ENCODE data around the gene ARFGAP1.

Gene ARFGAP1

DNA sequence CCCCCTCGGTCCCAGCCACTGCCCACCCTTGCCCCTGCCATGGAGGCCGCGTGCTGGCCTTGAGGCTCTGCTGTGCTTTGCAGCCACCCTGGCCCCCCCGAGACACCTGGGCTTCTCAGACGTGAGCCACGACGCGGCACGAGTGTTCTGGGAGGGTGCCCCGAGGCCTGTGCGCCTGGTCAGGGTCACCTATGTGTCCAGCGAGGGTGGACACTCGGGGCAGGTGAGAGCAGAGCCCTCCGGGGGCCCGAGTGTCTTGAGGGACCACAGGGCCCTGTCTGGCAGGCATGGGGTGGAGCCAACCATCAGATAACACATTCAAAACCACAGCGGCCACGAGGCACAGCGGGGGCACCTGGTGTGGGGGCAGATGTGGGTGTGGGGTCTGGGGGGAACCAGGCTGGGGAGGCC, 39.2 kb downstream of the ARFGAP1 start:
- Histone ChIP-seq H3K27me3 (ENCODE audit: control insufficient read depth in 1 of 2, insufficient read depth in 2 of 2, low read length in 2 of 2) (peaks cover 22 to 27% of the 10 kb centered on the region in 2 donors), H3K9me3 (ENCODE audit: control insufficient read depth in 2 of 2, low read length in 2 of 2) (no peaks in the 10 kb centered on the region), H3K9ac (ENCODE audit: low read length in 2 of 2) (no peak overlapping the region), H3K4me3 (ENCODE audit: low read length in 2 of 2) (no peak overlapping the region), H3K27ac (ENCODE audit: low read length) (no peak overlapping the region), H3K4me1 (ENCODE audit: control insufficient read depth, insufficient read depth, low read length) (peaks cover 14% of the 10 kb centered on the region), H3K36me3 (ENCODE audit: control insufficient read depth in 2 of 2, insufficient read depth in 2 of 2, low read length in 2 of 2) (no peaks in the 10 kb centered on the region)

DNA sequence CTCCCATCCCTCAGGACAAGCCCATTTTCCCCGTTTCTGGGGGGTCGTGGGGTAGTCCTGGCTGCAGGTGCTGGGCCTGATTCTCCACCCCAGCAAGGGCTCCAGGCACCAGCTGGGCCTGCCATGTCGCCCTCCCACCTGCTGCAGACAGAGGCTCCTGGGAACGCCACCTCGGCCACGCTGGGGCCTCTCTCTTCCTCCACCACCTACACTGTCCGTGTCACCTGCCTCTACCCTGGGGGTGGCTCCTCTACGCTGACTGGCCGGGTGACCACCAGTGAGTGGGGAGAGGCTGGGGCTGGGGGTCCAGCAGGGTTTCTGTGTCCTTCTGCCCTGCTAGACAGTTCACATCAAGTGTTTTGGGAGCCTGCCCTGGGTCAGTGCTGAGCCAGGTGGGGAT, 39.7 kb downstream of the ARFGAP1 start:
- H3K4me1 ChIP-seq (ENCODE audit: control insufficient read depth, insufficient read depth, low read length): peaks cover 14% of the 10 kb centered on the region
- H3K9ac ChIP-seq (ENCODE audit: low read length in 2 of 2): no peak overlapping the region
- no peak overlapping the region for H3K4me3 ChIP-seq (ENCODE audit: low read length in 2 of 2)
- H3K27me3 ChIP-seq (ENCODE audit: control insufficient read depth in 1 of 2, insufficient read depth in 2 of 2, low read length in 2 of 2): peaks cover 20 to 22% of the 10 kb centered on the region in 2 donors
- no peak overlapping the region for H3K27ac ChIP-seq (ENCODE audit: low read length)
- H3K9me3 ChIP-seq (ENCODE audit: control insufficient read depth in 2 of 2, low read length in 2 of 2): no peaks in the 10 kb centered on the region
- no peaks in the 10 kb centered on the region for H3K36me3 ChIP-seq (ENCODE audit: control insufficient read depth in 2 of 2, insufficient read depth in 2 of 2, low read length in 2 of 2)

DNA sequence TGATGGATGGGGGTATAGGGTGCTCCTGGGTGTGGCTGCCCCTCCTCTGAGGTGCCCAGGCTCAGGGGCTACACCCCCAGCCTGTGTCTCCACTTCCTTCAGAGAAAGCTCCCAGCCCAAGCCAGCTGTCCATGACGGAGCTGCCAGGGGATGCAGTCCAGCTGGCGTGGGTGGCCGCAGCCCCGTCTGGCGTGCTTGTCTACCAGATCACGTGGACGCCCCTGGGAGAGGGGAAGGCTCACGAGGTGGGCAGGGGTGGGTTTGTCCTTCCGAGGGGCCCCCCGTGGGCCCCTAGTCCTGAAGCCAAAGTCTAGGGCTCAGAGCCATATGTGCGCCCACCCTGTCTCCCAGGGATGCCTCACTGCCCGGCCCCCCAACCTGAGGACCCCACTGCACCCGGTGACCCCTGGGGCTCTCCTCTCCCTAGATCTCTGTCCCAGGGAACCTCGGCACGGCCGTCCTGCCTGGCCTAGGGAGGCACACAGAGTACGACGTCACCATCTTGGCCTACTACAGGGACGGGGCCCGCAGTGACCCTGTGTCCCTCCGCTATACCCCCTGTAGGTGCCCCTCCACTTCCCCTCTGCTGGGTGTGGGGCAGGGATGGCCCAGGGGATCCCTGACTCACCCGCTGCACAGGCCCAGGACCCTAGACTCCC, 40.2 kb downstream of the ARFGAP1 start:
- Histone ChIP-seq H3K27me3 (ENCODE audit: control insufficient read depth in 1 of 2, insufficient read depth in 2 of 2, low read length in 2 of 2) (peaks cover 16 to 18% of the 10 kb centered on the region in 2 donors), H3K27ac (ENCODE audit: low read length) (no peak overlapping the region), H3K4me3 (ENCODE audit: low read length in 2 of 2) (no peak overlapping the region), H3K9ac (ENCODE audit: low read length in 2 of 2) (no peak overlapping the region), H3K36me3 (ENCODE audit: control insufficient read depth in 2 of 2, insufficient read depth in 2 of 2, low read length in 2 of 2) (no peaks in the 10 kb centered on the region), H3K9me3 (ENCODE audit: control insufficient read depth in 2 of 2, low read length in 2 of 2) (no peaks in the 10 kb centered on the region), H3K4me1 (ENCODE audit: control insufficient read depth, insufficient read depth, low read length) (peaks cover 14% of the 10 kb centered on the region)

DNA sequence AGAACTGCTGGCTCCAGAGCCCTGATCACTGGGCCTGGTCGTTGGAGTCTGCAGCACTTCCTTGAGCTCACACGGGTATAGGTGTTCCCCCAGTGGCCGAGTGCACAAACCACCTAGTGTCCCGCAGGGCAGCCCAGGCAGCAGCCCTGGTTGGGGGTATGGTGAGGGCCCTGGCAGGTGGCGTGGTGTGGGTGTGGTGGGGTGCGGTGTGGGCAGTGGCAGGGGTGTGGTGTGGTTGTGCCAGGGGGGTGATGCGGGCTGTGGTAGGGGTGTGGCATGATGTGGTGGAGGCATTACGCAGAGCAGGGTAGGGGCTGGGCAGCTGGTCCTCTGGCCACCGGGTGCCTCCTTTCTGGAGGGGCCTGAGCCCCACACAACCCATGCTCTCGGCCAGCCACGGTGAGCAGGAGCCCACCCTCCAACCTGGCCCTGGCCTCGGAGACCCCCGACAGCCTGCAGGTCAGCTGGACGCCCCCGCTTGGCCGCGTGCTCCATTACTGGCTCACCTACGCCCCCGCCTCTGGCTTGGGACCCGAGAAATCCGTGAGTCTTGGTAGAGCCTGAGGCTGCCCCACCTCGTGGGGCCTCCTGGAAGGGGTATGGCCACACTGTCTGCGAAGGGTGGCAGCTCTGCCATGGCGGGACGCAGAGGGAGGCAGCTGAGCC, 40.9 kb downstream of the ARFGAP1 start:
- Histone ChIP-seq H3K9ac (ENCODE audit: low read length in 2 of 2) (no peak overlapping the region), H3K9me3 (ENCODE audit: control insufficient read depth in 2 of 2, low read length in 2 of 2) (no peaks in the 10 kb centered on the region), H3K4me3 (ENCODE audit: low read length in 2 of 2) (no peak overlapping the region), H3K27me3 (ENCODE audit: control insufficient read depth in 1 of 2, insufficient read depth in 2 of 2, low read length in 2 of 2) (peaks cover 12% of the 10 kb centered on the region in 2 donors), H3K4me1 (ENCODE audit: control insufficient read depth, insufficient read depth, low read length) (peaks cover 14% of the 10 kb centered on the region), H3K36me3 (ENCODE audit: control insufficient read depth in 2 of 2, insufficient read depth in 2 of 2, low read length in 2 of 2) (no peaks in the 10 kb centered on the region), H3K27ac (ENCODE audit: low read length) (no peak overlapping the region)

DNA sequence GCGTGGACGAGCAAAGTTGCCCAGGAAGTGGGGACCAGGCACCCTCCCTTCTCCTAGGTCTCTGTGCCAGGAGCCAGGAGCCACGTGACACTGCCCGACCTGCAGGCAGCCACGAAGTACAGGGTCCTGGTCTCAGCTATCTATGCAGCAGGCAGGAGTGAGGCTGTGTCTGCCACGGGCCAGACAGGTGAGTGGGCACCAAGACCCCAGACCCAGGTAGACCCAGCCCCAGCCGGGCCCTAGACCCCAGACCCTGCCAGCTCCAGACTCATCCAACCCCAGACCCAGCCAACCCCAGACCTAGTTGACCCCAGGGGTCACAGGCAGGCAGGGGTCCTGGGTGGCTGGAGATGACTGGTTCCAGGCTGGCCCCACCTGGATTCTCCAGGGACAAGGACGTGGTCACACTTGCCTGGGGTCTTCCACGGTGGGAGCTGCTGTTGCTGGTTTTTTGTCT, 41.4 kb downstream of the ARFGAP1 start:
- Histone ChIP-seq H3K27ac (ENCODE audit: low read length) (no peak overlapping the region), H3K27me3 (ENCODE audit: control insufficient read depth in 1 of 2, insufficient read depth in 2 of 2, low read length in 2 of 2) (peaks cover 7 to 8% of the 10 kb centered on the region in 2 donors), H3K9me3 (ENCODE audit: control insufficient read depth in 2 of 2, low read length in 2 of 2) (no peaks in the 10 kb centered on the region), H3K4me3 (ENCODE audit: low read length in 2 of 2) (no peak overlapping the region), H3K9ac (ENCODE audit: low read length in 2 of 2) (no peak overlapping the region), H3K36me3 (ENCODE audit: control insufficient read depth in 2 of 2, insufficient read depth in 2 of 2, low read length in 2 of 2) (no peaks in the 10 kb centered on the region), H3K4me1 (ENCODE audit: control insufficient read depth, insufficient read depth, low read length) (peaks cover 14% of the 10 kb centered on the region)

DNA sequence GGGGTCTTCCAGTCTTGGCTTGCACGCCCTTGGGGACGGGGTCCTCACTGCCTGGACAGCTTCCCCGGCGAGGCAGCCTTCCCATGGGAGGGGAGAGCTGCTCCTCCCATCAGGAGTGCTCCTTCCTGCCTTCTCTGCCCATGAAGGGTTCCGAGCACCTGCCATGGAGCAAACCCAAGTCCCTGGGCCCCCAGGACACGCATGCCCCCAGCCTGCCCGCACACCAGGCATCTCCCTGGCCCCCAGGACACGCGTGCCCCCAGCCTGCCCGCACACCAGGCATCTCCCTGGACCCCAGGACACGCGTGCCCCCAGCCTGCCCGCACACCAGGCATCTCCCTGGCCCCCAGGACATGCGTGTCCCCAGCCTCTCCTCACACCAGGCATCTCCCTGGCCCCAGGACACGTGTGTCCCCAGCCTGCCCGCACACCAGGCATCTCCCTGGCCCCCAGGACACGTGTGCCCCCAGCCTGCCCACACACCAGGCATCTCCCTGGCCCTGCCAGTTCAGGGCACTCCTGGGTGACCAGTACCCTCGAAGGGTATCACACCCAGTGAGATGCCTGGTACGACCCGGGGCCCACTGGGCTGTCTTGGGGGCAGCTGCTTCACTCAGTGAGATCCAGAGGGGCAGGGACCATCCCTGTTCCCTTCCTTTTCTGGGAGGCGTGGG, 42.1 kb downstream of the ARFGAP1 start:
- Histone ChIP-seq H3K4me1 (ENCODE audit: control insufficient read depth, insufficient read depth, low read length) (peaks cover 10% of the 10 kb centered on the region), H3K27ac (ENCODE audit: low read length) (no peak overlapping the region), H3K27me3 (ENCODE audit: control insufficient read depth in 1 of 2, insufficient read depth in 2 of 2, low read length in 2 of 2) (peaks cover under 1 to 4% of the 10 kb centered on the region in 2 donors), H3K4me3 (ENCODE audit: low read length in 2 of 2) (no peak overlapping the region), H3K36me3 (ENCODE audit: control insufficient read depth in 2 of 2, insufficient read depth in 2 of 2, low read length in 2 of 2) (no peaks in the 10 kb centered on the region), H3K9ac (ENCODE audit: low read length in 2 of 2) (no peak overlapping the region), H3K9me3 (ENCODE audit: control insufficient read depth in 2 of 2, low read length in 2 of 2) (no peaks in the 10 kb centered on the region)

DNA sequence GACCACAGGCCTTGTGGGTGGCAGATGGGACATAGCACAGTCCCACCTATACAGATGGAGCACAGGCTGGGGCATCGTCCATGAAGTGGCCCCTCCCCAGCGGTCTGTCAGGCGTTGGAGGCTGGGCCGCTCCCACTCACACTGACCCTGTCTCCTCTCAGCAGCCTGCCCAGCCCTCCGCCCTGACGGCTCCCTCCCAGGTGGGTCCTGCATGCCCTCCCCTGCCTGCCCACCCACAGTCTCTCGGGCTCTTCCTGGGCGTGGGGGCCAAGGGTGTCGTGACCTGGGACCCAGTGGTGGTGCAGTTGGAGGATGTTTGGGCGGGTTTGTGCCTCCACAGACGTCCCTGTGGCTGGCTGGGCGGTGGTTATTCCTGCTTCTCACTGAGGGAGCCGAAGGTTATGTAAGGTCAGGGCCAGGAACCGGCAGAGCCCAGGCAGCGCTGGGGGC, 42.7 kb downstream of the ARFGAP1 start:
- H3K9me3 ChIP-seq (ENCODE audit: control insufficient read depth in 2 of 2, low read length in 2 of 2): no peaks in the 10 kb centered on the region

DNA sequence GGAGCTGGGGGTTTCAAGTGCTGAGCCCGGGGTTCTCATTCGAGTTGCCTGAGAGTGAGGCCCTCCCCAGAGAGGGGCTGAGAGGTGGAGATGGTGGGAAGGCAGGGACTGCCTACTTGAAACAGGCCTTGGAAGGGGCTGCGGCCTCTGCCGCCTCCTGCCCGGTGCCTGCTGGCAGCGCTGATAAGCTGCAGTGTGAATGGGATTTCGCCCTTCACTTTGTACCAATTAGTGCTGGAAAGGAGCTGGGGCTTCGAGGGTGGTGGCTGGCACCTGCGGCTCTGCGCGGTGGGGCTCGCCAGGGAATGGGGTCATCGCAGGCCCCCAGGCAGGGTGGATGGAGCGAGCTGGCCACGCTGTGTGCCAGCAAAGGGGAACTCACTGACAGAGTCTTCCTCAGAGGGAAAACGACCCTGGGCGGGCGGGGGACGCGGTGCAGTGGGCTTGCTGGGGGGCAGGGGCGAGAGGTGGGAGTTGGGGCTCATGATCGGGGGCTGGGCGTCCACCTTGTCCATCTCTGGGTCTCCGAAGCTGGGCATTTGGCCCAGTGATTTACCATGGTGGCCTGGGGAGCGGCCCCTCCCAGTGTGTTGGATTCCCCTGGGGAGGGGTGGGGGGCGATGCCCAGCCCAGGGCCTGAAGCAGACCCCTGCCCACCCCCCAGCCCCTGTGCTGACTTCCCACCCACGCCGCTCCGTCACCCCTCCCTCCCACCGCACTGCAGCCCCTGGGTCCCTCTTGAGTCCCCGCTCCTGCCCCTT, 43.3 kb downstream of the ARFGAP1 start:
- no peaks in the 10 kb centered on the region for H3K36me3 ChIP-seq (ENCODE audit: control insufficient read depth in 2 of 2, insufficient read depth in 2 of 2, low read length in 2 of 2)
- H3K27me3 ChIP-seq (ENCODE audit: control insufficient read depth in 1 of 2, insufficient read depth in 2 of 2, low read length in 2 of 2): peaks cover 0 to 2% of the 10 kb centered on the region in 2 donors
- H3K9ac ChIP-seq (ENCODE audit: low read length in 2 of 2): no peak overlapping the region
- H3K4me1 ChIP-seq (ENCODE audit: control insufficient read depth, insufficient read depth, low read length): peaks cover 14% of the 10 kb centered on the region
- H3K4me3 ChIP-seq (ENCODE audit: low read length in 2 of 2): no peak overlapping the region
- H3K9me3 ChIP-seq (ENCODE audit: control insufficient read depth in 2 of 2, low read length in 2 of 2): no peaks in the 10 kb centered on the region
- H3K27ac ChIP-seq (ENCODE audit: low read length): no peak overlapping the region

More for the DNA sequence above, 42.7 kb downstream of the ARFGAP1 start:
- H3K4me3 ChIP-seq (ENCODE audit: low read length in 2 of 2): no peak overlapping the region
- no peaks in the 10 kb centered on the region for H3K36me3 ChIP-seq (ENCODE audit: control insufficient read depth in 2 of 2, insufficient read depth in 2 of 2, low read length in 2 of 2)
- H3K27ac ChIP-seq (ENCODE audit: low read length): no peak overlapping the region
- H3K27me3 ChIP-seq (ENCODE audit: control insufficient read depth in 1 of 2, insufficient read depth in 2 of 2, low read length in 2 of 2): peaks cover 0 to 4% of the 10 kb centered on the region in 2 donors
- H3K9ac ChIP-seq (ENCODE audit: low read length in 2 of 2): no peak overlapping the region
- H3K4me1 ChIP-seq (ENCODE audit: control insufficient read depth, insufficient read depth, low read length): peaks cover 10% of the 10 kb centered on the region

DNA sequence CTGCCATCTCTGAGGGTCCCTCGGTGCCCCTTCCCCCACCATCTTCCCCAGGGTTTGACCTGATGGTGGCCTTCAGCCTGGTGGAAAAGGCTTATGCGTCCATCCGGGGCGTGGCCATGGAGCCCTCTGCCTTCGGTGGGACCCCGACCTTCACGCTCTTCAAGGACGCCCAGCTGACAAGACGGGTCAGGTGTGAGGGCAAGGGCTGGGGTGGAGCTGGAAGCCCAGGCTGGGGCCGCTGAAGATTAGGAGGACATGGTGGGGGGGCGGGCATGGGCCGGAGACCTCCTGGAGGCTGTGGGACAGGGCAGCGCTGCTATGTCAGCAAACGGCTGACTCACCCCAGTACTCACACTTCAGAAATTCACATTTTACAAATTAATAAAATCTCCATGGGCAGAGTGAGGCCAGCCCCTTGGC, 43.9 kb downstream of the ARFGAP1 start:
- no peaks in the 10 kb centered on the region for H3K9me3 ChIP-seq (ENCODE audit: control insufficient read depth in 2 of 2, low read length in 2 of 2)
- H3K36me3 ChIP-seq (ENCODE audit: control insufficient read depth in 2 of 2, insufficient read depth in 2 of 2, low read length in 2 of 2): no peaks in the 10 kb centered on the region
- H3K4me3 ChIP-seq (ENCODE audit: low read length in 2 of 2): no peak overlapping the region
- H3K9ac ChIP-seq (ENCODE audit: low read length in 2 of 2): no peak overlapping the region
- H3K27me3 ChIP-seq (ENCODE audit: control insufficient read depth in 1 of 2, insufficient read depth in 2 of 2, low read length in 2 of 2): peaks cover 0 to 4% of the 10 kb centered on the region in 2 donors
- H3K4me1 ChIP-seq (ENCODE audit: control insufficient read depth, insufficient read depth, low read length): peaks cover 14% of the 10 kb centered on the region
- no peak overlapping the region for H3K27ac ChIP-seq (ENCODE audit: low read length)

DNA sequence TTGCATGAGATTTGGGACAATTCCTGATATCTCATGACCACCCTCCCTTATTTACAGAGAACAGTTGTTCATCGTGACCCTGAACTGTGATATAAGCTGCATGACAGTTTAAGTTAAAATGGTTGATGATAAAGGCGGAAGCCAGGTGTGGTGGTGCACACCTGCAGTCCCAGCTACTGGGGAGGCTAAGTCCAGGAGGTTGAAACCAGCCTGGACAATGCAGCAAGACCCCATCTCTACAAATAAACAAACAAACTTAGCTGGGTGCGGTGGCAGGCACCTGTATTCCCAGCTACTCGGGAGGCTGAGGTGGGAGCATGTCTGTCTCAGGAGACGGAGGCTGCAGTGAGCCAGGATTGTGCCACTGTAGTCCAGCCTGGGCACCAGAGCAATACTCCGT, 44.4 kb downstream of the ARFGAP1 start:
- Histone ChIP-seq H3K36me3 (ENCODE audit: control insufficient read depth in 2 of 2, insufficient read depth in 2 of 2, low read length in 2 of 2) (no peaks in the 10 kb centered on the region), H3K27me3 (ENCODE audit: control insufficient read depth in 1 of 2, insufficient read depth in 2 of 2, low read length in 2 of 2) (peaks cover 0 to 4% of the 10 kb centered on the region in 2 donors), H3K9me3 (ENCODE audit: control insufficient read depth in 2 of 2, low read length in 2 of 2) (no peaks in the 10 kb centered on the region), H3K4me3 (ENCODE audit: low read length in 2 of 2) (no peak overlapping the region), H3K4me1 (ENCODE audit: control insufficient read depth, insufficient read depth, low read length) (peaks cover 10% of the 10 kb centered on the region), H3K27ac (ENCODE audit: low read length) (no peak overlapping the region), H3K9ac (ENCODE audit: low read length in 2 of 2) (no peak overlapping the region)
